Activated T-cell treated with anti-CD3 and anti-CD28 coated beads, Interleukin-2, amount 50 U/mL, for 72 hours (primary cell): ENCODE results near the gene LOX. TPM values are rescaled to one million over a fixed set of nuclear protein-coding genes. Genes with fewer than 3 reads are reported as not detected.
"Not testable (repeated sequence)": the region's sequence is repeated elsewhere in the genome, so short reads cannot be mapped to it uniquely, and the experiment has no call there.

Source experiments
- ATAC-seq, 2 donors: fragments of 150-1000 bp; cut with Tn5 transposase; replicated peaks in 1 of 2; 2 replicates each; pipeline ENCODE4 v1.10.0; 2021; ENCODE audit warnings: moderate library complexity in 2 of 2, mild to moderate bottlenecking in 1 of 2
- DNase-seq, 2 donors: peaks; one replicate each; pipeline ENCODE4 v3.0.0; 2021 to 2022; ENCODE audit warnings: mixed read lengths in 1 of 2
- H3K27ac Mint-ChIP-seq: one replicate; pipeline ENCODE4 v1.8.0; 2022; ENCODE audit warnings: mild to moderate bottlenecking, moderate library complexity, mixed read lengths
- H3K27me3 Mint-ChIP-seq: one replicate; pipeline ENCODE4 v1.8.0; 2022; ENCODE audit warnings: low read depth, mixed read lengths
- H3K36me3 Mint-ChIP-seq, 2 donors: one replicate each; pipeline ENCODE4 v1.8.0; 2022; ENCODE audit warnings: mixed read lengths in 2 of 2, mild to moderate bottlenecking in 1 of 2; ENCODE audit not compliant: insufficient read depth in 2 of 2
- H3K4me1 Mint-ChIP-seq: one replicate; pipeline ENCODE4 v1.8.0; 2022; ENCODE audit warnings: low read depth, mixed read lengths
- H3K4me3 Mint-ChIP-seq, 2 donors: one replicate each; pipeline ENCODE4 v1.8.0; 2022; ENCODE audit warnings: mild to moderate bottlenecking in 2 of 2, mixed read lengths in 2 of 2, moderate library complexity in 2 of 2
- H3K9me3 Mint-ChIP-seq, 2 donors: one replicate each; pipeline ENCODE4 v1.8.0; 2022; ENCODE audit warnings: mixed read lengths in 2 of 2
- total RNA-seq, 2 donors: library from RNA; stranded (reverse); gene quantifications; one replicate each; pipeline ENCODE4 v1.2.3, GENCODE V29; 2022

The LOX gene
- total RNA-seq, 2 donors from 2014 or later, result not detected

GRCh38 chr5:122112063-122112462 lies 34.0 kb upstream of the LOX start:
- no peak for DNase-seq
- no peaks in the 10 kb centered on the region for H3K4me1 Mint-ChIP-seq
- H3K27ac Mint-ChIP-seq, result no peak overlapping the region
- H3K27me3 Mint-ChIP-seq, result peaks cover 6% of the 10 kb centered on the region
- H3K4me3 Mint-ChIP-seq, result no peak overlapping the region
- no peak for ATAC-seq
- H3K9me3 Mint-ChIP-seq, result no peaks in the 10 kb centered on the region
- H3K36me3 Mint-ChIP-seq, result no peaks in the 10 kb centered on the region

- no peak overlapping the region for H3K4me3 Mint-ChIP-seq
- H3K27ac Mint-ChIP-seq, result no peak overlapping the region
- DNase-seq (no peak), ATAC-seq (no peak)
- H3K36me3 Mint-ChIP-seq, result no peaks in the 10 kb centered on the region
- no peaks in the 10 kb centered on the region for H3K4me1 Mint-ChIP-seq
- H3K27me3 Mint-ChIP-seq, result peaks cover 6% of the 10 kb centered on the region
- no peaks in the 10 kb centered on the region for H3K9me3 Mint-ChIP-seq
Observed at GRCh38 chr5:122111460-122111859, 33.4 kb upstream of the LOX start.

- no peak overlapping the region for H3K27ac Mint-ChIP-seq
- no peaks in the 10 kb centered on the region for H3K36me3 Mint-ChIP-seq
- no peak for DNase-seq
- H3K27me3 Mint-ChIP-seq, result peaks cover 6% of the 10 kb centered on the region
- H3K4me3 Mint-ChIP-seq, result no peak overlapping the region
- no peaks in the 10 kb centered on the region for H3K4me1 Mint-ChIP-seq
- no peaks in the 10 kb centered on the region for H3K9me3 Mint-ChIP-seq
- no peak for ATAC-seq
Observed at GRCh38 chr5:122110987-122111386, 32.9 kb upstream of the LOX start.

GRCh38 chr5:122107016-122107415 lies 29.0 kb upstream of the LOX start:
- DNase-seq (no peak), ATAC-seq (no peak)
- H3K36me3 Mint-ChIP-seq, result no peaks in the 10 kb centered on the region
- H3K9me3 Mint-ChIP-seq, result no peaks in the 10 kb centered on the region
- H3K27me3 Mint-ChIP-seq, result peaks cover 12% of the 10 kb centered on the region
- H3K4me3 Mint-ChIP-seq, result no peak overlapping the region
- no peak overlapping the region for H3K27ac Mint-ChIP-seq
- H3K4me1 Mint-ChIP-seq, result no peaks in the 10 kb centered on the region

GRCh38 chr5:122105909-122106308 lies 27.9 kb upstream of the LOX start:
- H3K27ac Mint-ChIP-seq, result no peak overlapping the region
- H3K4me3 Mint-ChIP-seq, result no peak overlapping the region
- DNase-seq (no peak), ATAC-seq (no peak)
- H3K36me3 Mint-ChIP-seq, result no peaks in the 10 kb centered on the region
- H3K27me3 Mint-ChIP-seq, result peaks cover 12% of the 10 kb centered on the region
- no peaks in the 10 kb centered on the region for H3K4me1 Mint-ChIP-seq
- no peaks in the 10 kb centered on the region for H3K9me3 Mint-ChIP-seq

- DNase-seq, result no peak
- no peaks in the 10 kb centered on the region for H3K36me3 Mint-ChIP-seq
- no peak overlapping the region for H3K27ac Mint-ChIP-seq
- no peak overlapping the region for H3K4me3 Mint-ChIP-seq
- no peaks in the 10 kb centered on the region for H3K9me3 Mint-ChIP-seq
- peaks cover 6% of the 10 kb centered on the region for H3K27me3 Mint-ChIP-seq
- H3K4me1 Mint-ChIP-seq, result no peaks in the 10 kb centered on the region
- ATAC-seq, result no peak
Observed at GRCh38 chr5:122102825-122103224, 24.8 kb upstream of the LOX start.

GRCh38 chr5:122101636-122102285 lies 23.7 kb upstream of the LOX start:
- H3K4me3 Mint-ChIP-seq, result no peak overlapping the region
- no peaks in the 10 kb centered on the region for H3K4me1 Mint-ChIP-seq
- ATAC-seq, result no peak
- no peaks in the 10 kb centered on the region for H3K9me3 Mint-ChIP-seq
- no peak for DNase-seq
- H3K27me3 Mint-ChIP-seq, result peaks cover 6% of the 10 kb centered on the region
- no peak overlapping the region for H3K27ac Mint-ChIP-seq
- H3K36me3 Mint-ChIP-seq, result no peaks in the 10 kb centered on the region

- ATAC-seq (no peak), DNase-seq (no peak)
- H3K36me3 Mint-ChIP-seq, result no peaks in the 10 kb centered on the region
- H3K27me3 Mint-ChIP-seq, result no peaks in the 10 kb centered on the region
- no peak overlapping the region for H3K27ac Mint-ChIP-seq
- no peaks in the 10 kb centered on the region for H3K4me1 Mint-ChIP-seq
- no peak overlapping the region for H3K4me3 Mint-ChIP-seq
- H3K9me3 Mint-ChIP-seq, result no peaks in the 10 kb centered on the region
Observed at GRCh38 chr5:122099060-122099790, 21.2 kb upstream of the LOX start.

GRCh38 chr5:122097391-122097790 lies 19.3 kb upstream of the LOX start:
- ATAC-seq (no peak), DNase-seq (no peak)
- H3K27ac Mint-ChIP-seq, result no peak overlapping the region
- no peaks in the 10 kb centered on the region for H3K27me3 Mint-ChIP-seq
- no peaks in the 10 kb centered on the region for H3K9me3 Mint-ChIP-seq
- no peak overlapping the region for H3K4me3 Mint-ChIP-seq
- H3K4me1 Mint-ChIP-seq, result no peaks in the 10 kb centered on the region
- no peaks in the 10 kb centered on the region for H3K36me3 Mint-ChIP-seq

- no peaks in the 10 kb centered on the region for H3K9me3 Mint-ChIP-seq
- H3K27me3 Mint-ChIP-seq, result no peaks in the 10 kb centered on the region
- H3K27ac Mint-ChIP-seq, result no peak overlapping the region
- no peak for ATAC-seq
- H3K4me3 Mint-ChIP-seq, result no peak overlapping the region
- DNase-seq, result no peak
- H3K4me1 Mint-ChIP-seq, result no peaks in the 10 kb centered on the region
- H3K36me3 Mint-ChIP-seq, result no peaks in the 10 kb centered on the region
Observed at GRCh38 chr5:122095158-122095557, 17.1 kb upstream of the LOX start.

GRCh38 chr5:122094251-122094650 lies 16.2 kb upstream of the LOX start:
- not testable (repeated sequence) for H3K27ac Mint-ChIP-seq, H3K9me3 Mint-ChIP-seq, H3K4me1 Mint-ChIP-seq, H3K27me3 Mint-ChIP-seq, DNase-seq, ATAC-seq, H3K36me3 Mint-ChIP-seq, H3K4me3 Mint-ChIP-seq

- no peaks in the 10 kb centered on the region for H3K9me3 Mint-ChIP-seq
- no peak overlapping the region for H3K4me3 Mint-ChIP-seq
- no peaks in the 10 kb centered on the region for H3K36me3 Mint-ChIP-seq
- ATAC-seq, result no peak
- H3K27ac Mint-ChIP-seq, result no peak overlapping the region
- no peaks in the 10 kb centered on the region for H3K27me3 Mint-ChIP-seq
- no peaks in the 10 kb centered on the region for H3K4me1 Mint-ChIP-seq
- DNase-seq, result no peak
Observed at GRCh38 chr5:122093415-122094180, 15.5 kb upstream of the LOX start.

- Mint-ChIP-seq H3K4me1 (no peaks in the 10 kb centered on the region), H3K27me3 (no peaks in the 10 kb centered on the region), H3K9me3 (no peaks in the 10 kb centered on the region), H3K27ac (no peak overlapping the region), H3K4me3 (no peak overlapping the region), H3K36me3 (no peaks in the 10 kb centered on the region)
- ATAC-seq, result no peak
- DNase-seq, result no peak
Observed at GRCh38 chr5:122091936-122092600, 14.0 kb upstream of the LOX start.
